Upper lobe of right lung (tissue), 1 donor: ENCODE results near the gene CPA1. TPM values are rescaled to one million over a fixed set of nuclear protein-coding genes. Genes with fewer than 3 reads are reported as not detected.

ENCODE experiments used
- ATAC-seq: fragments of 200-7000 bp; cut with Tn5 transposase; one replicate; pipeline ENCODE4 v1.9.1; 2020; ENCODE audit warnings: mild to moderate bottlenecking, moderate library complexity
- DNase-seq: peaks from one replicate; pipeline ENCODE4 v3.0.0-alpha.2; 2020
- H3K27ac ChIP-seq: fragments of 200-600 bp; one replicate; pipeline ENCODE4 v1.8.0; 2022
- H3K27me3 ChIP-seq: fragments of 200-600 bp; one replicate; pipeline ENCODE4 v1.8.0; 2022; ENCODE audit warnings: mild to moderate bottlenecking
- H3K36me3 ChIP-seq: fragments of 200-600 bp; one replicate; pipeline ENCODE4 v1.8.0; 2022
- H3K4me1 ChIP-seq: fragments of 200-600 bp; one replicate; pipeline ENCODE4 v1.8.0; 2022
- H3K4me3 ChIP-seq: fragments of 200-600 bp; one replicate; pipeline ENCODE4 v1.8.0; 2022; ENCODE audit warnings: mild to moderate bottlenecking
- H3K9me3 ChIP-seq: fragments of 200-600 bp; one replicate; pipeline ENCODE4 v1.8.0; 2022
- CTCF ChIP-seq: fragments of 200-600 bp; IDR thresholded peaks from one replicate; pipeline ENCODE4 v1.8.0; 2022; ENCODE audit warnings: antibody characterized with exemption
- intact Hi-C: fragments of 100-400 bp; cut with DNase I; formaldehyde crosslinking; loops from one replicate; pipeline ENCODE4 v1.11.0; 2022
- total RNA-seq: library from RNA; stranded (reverse); fragmentation: NEBNext Ultra II Directional; extraction: Animal tissue kit (Norgen Biotek cat#: 25700); gene quantifications from one replicate; pipeline ENCODE4 v1.2.1, GENCODE V29; 2021
- donor health status: DM: no; HTN: yes; CAD: no; lungs with severe emphysema.

Gene CPA1
- total RNA-seq, 1 donor from 2014 or later: not detected

- H3K9me3 ChIP-seq: no peaks in the 10 kb centered on the region
- ATAC-seq (no peak), DNase-seq (peak; percentile 33)
- peaks cover 22% of the 10 kb centered on the region for H3K4me1 ChIP-seq
- H3K36me3 ChIP-seq: no peaks in the 10 kb centered on the region
- intact Hi-C loops: no loop called here
- TF ChIP-seq CTCF: no peak
- H3K4me3 ChIP-seq: no peak overlapping the region
- no peaks in the 10 kb centered on the region for H3K27me3 ChIP-seq
- H3K27ac ChIP-seq: no peak overlapping the region
Observed at GRCh38 chr7:130367088-130367755, 13.1 kb upstream of the CPA1 start.

GRCh38 chr7:130367836-130368746 lies 12.2 kb upstream of the CPA1 start:
- no peaks in the 10 kb centered on the region for H3K36me3 ChIP-seq
- no peaks in the 10 kb centered on the region for H3K27me3 ChIP-seq
- H3K9me3 ChIP-seq: no peaks in the 10 kb centered on the region
- peaks cover 31% of the 10 kb centered on the region for H3K4me1 ChIP-seq
- no peak for TF ChIP-seq CTCF
- no peak overlapping the region for H3K4me3 ChIP-seq
- intact Hi-C loops: no loop called here
- no peak for DNase-seq
- ATAC-seq: no peak
- peak overlapping the region; percentile 51 for H3K27ac ChIP-seq

GRCh38 chr7:130369110-130369711 lies 11.1 kb upstream of the CPA1 start:
- intact Hi-C loops: no loop called here
- H3K4me3 ChIP-seq: no peak overlapping the region
- H3K4me1 ChIP-seq: peaks cover 37% of the 10 kb centered on the region
- TF ChIP-seq CTCF: no peak
- DNase-seq (no peak), ATAC-seq (peak; percentile 54)
- peak overlapping the region; percentile 84 for H3K27ac ChIP-seq
- no peaks in the 10 kb centered on the region for H3K36me3 ChIP-seq
- H3K9me3 ChIP-seq: no peaks in the 10 kb centered on the region
- H3K27me3 ChIP-seq: no peaks in the 10 kb centered on the region

GRCh38 chr7:130369831-130370550 lies 10.3 kb upstream of the CPA1 start:
- H3K9me3 ChIP-seq: no peaks in the 10 kb centered on the region
- H3K27ac ChIP-seq: peak overlapping the region; percentile 84
- intact Hi-C loops: no loop called here
- DNase-seq (no peak), ATAC-seq (no peak)
- peaks cover 41% of the 10 kb centered on the region for H3K4me1 ChIP-seq
- H3K36me3 ChIP-seq: no peaks in the 10 kb centered on the region
- TF ChIP-seq CTCF: no peak
- no peaks in the 10 kb centered on the region for H3K27me3 ChIP-seq
- H3K4me3 ChIP-seq: no peak overlapping the region

GRCh38 chr7:130371046-130371445 lies 9.2 kb upstream of the CPA1 start:
- Histone ChIP-seq H3K4me1 (peaks cover 41% of the 10 kb centered on the region), H3K36me3 (no peaks in the 10 kb centered on the region), H3K27me3 (no peaks in the 10 kb centered on the region), H3K27ac (peak overlapping the region; percentile 84), H3K4me3 (no peak overlapping the region), H3K9me3 (no peaks in the 10 kb centered on the region)
- no peak for ATAC-seq
- DNase-seq: no peak
- intact Hi-C loops: no loop called here
- TF ChIP-seq CTCF: no peak
